Measurements from ENCODE around the gene ACSM4. TPM values are rescaled to one million over a fixed set of nuclear protein-coding genes. Genes with fewer than 3 reads are reported as not detected.

ACSM4 gene
- total and polyA plus RNA-seq, 2 of the 13 experiments (the other 11 are each of a cell fraction or from before 2014, with no cell fraction given) = not detected

DNA sequence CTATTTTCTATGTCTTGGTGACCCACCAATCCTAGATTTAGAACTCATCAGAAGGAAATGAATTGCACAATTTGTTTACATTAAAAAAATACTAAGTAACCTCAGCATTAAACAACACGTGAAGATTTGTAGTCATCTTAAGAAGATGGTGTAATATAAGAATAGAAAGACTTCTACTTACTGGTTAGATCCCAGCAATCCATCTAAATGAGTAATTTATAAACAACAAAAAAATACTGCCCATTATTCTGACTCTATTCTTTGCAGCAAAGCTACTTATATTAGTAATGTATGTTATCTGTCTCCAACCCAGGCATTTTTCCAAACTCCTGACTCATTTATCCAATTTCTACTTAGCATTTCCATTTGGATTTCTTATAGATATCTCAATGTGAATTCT, 72.3 kb downstream of the ACSM4 start:
- ATAC-seq (no peak), FAIRE-seq (no peak), DNase-seq (ENCODE audit: low spot score) (no peak)
- Histone ChIP-seq H3K9ac (ENCODE audit: insufficient read depth, low read depth, low read length) (no peak overlapping the region), H3K9me3 (ENCODE audit: low read length) (no peaks in the 10 kb centered on the region), H2AFZ (ENCODE audit: low read length) (no peak overlapping the region), H3K4me2 (ENCODE audit: low read depth, low read length) (no peak overlapping the region), H3K27ac (ENCODE audit: extremely low read length, insufficient read depth, low read length) (no peak overlapping the region), H3K36me3 (replicated peaks in 1 of 2; ENCODE audit: control insufficient read depth in 1 of 2, insufficient read depth in 2 of 2, low read length in 2 of 2) (no peaks in the 10 kb centered on the region), H3K79me2 (ENCODE audit: insufficient read depth, low read length) (no peaks in the 10 kb centered on the region), H3K4me3 (replicated peaks in 1 of 3; ENCODE audit: insufficient read depth in 1 of 3, low read depth in 2 of 3, low read length in 3 of 3) (no peak overlapping the region), H4K20me1 (ENCODE audit: insufficient read depth, low read length) (no peaks in the 10 kb centered on the region), H3K4me1 (ENCODE audit: insufficient read depth, low read length) (peaks cover 13% of the 10 kb centered on the region), H3K27me3 (ENCODE audit: control insufficient read depth in 1 of 2, insufficient read depth in 2 of 2, low read length in 2 of 2) (no peaks in the 10 kb centered on the region; a peak in 1 of 5 replicates)
- BruUV-seq (replicated peaks) = no TSS peak
- intact Hi-C loops (cut with micrococcal nuclease; ENCODE audit: unreplicated experiment) = no loop called here
- 24% methylated on average over 1 of the region's 1 CpG for WGBS (ENCODE audit: low lambda C conversion rate)
- no peak for TF ChIP-seq ZNF782 (CRISPR knock-in tag; IDR thresholded peaks at IDR 0.05; ENCODE audit: borderline replicate concordance)
- TF ChIP-seq ZNF17 (CRISPR knock-in tag; IDR thresholded peaks at IDR 0.05) = no peak
- no peak for TF ChIP-seq THAP11 (CRISPR knock-in tag; IDR thresholded peaks at IDR 0.05)
- no peak for TF ChIP-seq PPARG (CRISPR knock-in tag; conservative IDR thresholded peaks at IDR 0.05)
- TF ChIP-seq ZSCAN29 (CRISPR knock-in tag; conservative IDR thresholded peaks at IDR 0.05) = no peak
- TF ChIP-seq RBFOX2 (IDR thresholded peaks at IDR 0.05; ENCODE audit: low read depth, low read length) = no peak
- no peak for TF ChIP-seq ZNF768 (CRISPR knock-in tag; IDR thresholded peaks at IDR 0.05)
- TF ChIP-seq NFYB (CRISPR knock-in tag; IDR thresholded peaks at IDR 0.05) = no peak
- in situ Hi-C loops (cut with HindIII; ENCODE audit: extremely low pct_ligation_motif_present, low pct_unique_long_range_greater_than_20kb) = loop anchor here (10.0 kb wide), 2 partner anchors 151 to 259 kb away; no protein-coding TSS in a partner anchor
- ChIA-PET POLR2A (no interaction called here), CTCF (ENCODE audit: low intra/inter-chr PET ratio, low total read pairs) (no interaction called here)

Other genes starting within 250 kb of the ACSM4 start
- 8.2 and 18.2 TPM in 2 replicates for gene C1S, start 243.4 kb upstream of the ACSM4 start, total RNA-seq (2016; rRNA removed; fragmentation: Illumina TruSeq; extraction: Trizol)
- 14.5 and 23.3 TPM in 2 replicates for gene C1S, start 243.4 kb upstream of the ACSM4 start, polyA plus RNA-seq (2011; rRNA removed)
- 1.7 and 3.5 TPM in 2 replicates for gene C1R, start 211.6 kb upstream of the ACSM4 start, total RNA-seq (2016; rRNA removed; fragmentation: Illumina TruSeq; extraction: Trizol)
- gene C1R, start 211.6 kb upstream of the ACSM4 start, polyA plus RNA-seq (2011; rRNA removed) = 6.5 and 11.2 TPM in 2 replicates
- gene C1RL, start 194.9 kb upstream of the ACSM4 start, total RNA-seq (2016; rRNA removed; fragmentation: Illumina TruSeq; extraction: Trizol) = 14.2 and 28.9 TPM in 2 replicates
- 53.1 and 73.4 TPM in 2 replicates for gene C1RL, start 194.9 kb upstream of the ACSM4 start, polyA plus RNA-seq (2011; rRNA removed)
- gene RBP5, start 175.2 kb upstream of the ACSM4 start, total RNA-seq (2016; rRNA removed; fragmentation: Illumina TruSeq; extraction: Trizol) = 19.8 and 21.4 TPM in 2 replicates
- 13.8 and 17.5 TPM in 2 replicates for gene RBP5, start 175.2 kb upstream of the ACSM4 start, polyA plus RNA-seq (2011; rRNA removed)
- 10.8 and 26.2 TPM in 2 replicates for gene CLSTN3, start 173.7 kb upstream of the ACSM4 start, total RNA-seq (2016; rRNA removed; fragmentation: Illumina TruSeq; extraction: Trizol)
- gene CLSTN3, start 173.7 kb upstream of the ACSM4 start, polyA plus RNA-seq (2011; rRNA removed) = 94.1 and 118 TPM in 2 replicates
- 29.0 and 35.2 TPM in 2 replicates for gene PEX5, start 114.4 kb upstream of the ACSM4 start, total RNA-seq (2016; rRNA removed; fragmentation: Illumina TruSeq; extraction: Trizol)
- 16.4 and 17.4 TPM in 2 replicates for gene PEX5, start 114.4 kb upstream of the ACSM4 start, polyA plus RNA-seq (2011; rRNA removed)
- gene CD163L1, start 140.1 kb downstream of the ACSM4 start, total RNA-seq (2016; rRNA removed; fragmentation: Illumina TruSeq; extraction: Trizol) = 6.8 and 9.4 TPM in 2 replicates
- 3.1 and 3.4 TPM in 2 replicates for gene CD163L1, start 140.1 kb downstream of the ACSM4 start, polyA plus RNA-seq (2011; rRNA removed)
- gene CD163, start 199.7 kb downstream of the ACSM4 start, total RNA-seq (2016; rRNA removed; fragmentation: Illumina TruSeq; extraction: Trizol) = not detected in 2 replicates
- not detected in 2 replicates for gene CD163, start 199.7 kb downstream of the ACSM4 start, polyA plus RNA-seq (2011; rRNA removed)

Data from HepG2 (cell line).